Endometrium (tissue), 2 donors: ENCODE measurements around the gene DCAF11.

Experiments
- FAIRE-seq: peaks from 2 replicates; lab custom pipeline; 2012; peaks lifted over from hg19 to GRCh38; lab: Jason Lieb, UNC
- donor health status: control.
- donor health status: control.

Gene DCAF11

GRCh38 chr14:24121210-24121609, 6.6 kb downstream of the DCAF11 start:
- FAIRE-seq: no peak

DNA sequence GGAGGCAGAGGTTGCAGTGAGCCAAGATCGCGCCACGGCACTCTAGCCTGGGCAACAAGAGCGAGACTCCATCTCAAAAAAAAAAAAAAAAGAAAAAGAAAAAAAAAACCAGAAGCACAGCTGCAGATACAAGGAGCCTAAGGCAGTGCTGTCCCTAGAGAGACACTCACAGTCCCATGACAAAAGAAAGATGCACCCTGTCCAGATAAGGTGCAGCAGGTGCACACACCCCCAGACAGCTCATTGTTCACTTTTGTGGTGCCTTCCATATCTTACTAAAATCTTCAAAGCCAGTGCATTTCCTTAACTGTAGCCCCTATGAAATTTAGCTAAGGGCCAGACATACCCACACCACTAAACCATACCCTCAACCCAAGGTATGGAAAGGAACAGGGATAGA, 7.8 kb downstream of the DCAF11 start:
- FAIRE-seq: no peak

- no peak for FAIRE-seq
Measured at GRCh38 chr14:24122898-24123297, 8.3 kb downstream of the DCAF11 start.

DNA sequence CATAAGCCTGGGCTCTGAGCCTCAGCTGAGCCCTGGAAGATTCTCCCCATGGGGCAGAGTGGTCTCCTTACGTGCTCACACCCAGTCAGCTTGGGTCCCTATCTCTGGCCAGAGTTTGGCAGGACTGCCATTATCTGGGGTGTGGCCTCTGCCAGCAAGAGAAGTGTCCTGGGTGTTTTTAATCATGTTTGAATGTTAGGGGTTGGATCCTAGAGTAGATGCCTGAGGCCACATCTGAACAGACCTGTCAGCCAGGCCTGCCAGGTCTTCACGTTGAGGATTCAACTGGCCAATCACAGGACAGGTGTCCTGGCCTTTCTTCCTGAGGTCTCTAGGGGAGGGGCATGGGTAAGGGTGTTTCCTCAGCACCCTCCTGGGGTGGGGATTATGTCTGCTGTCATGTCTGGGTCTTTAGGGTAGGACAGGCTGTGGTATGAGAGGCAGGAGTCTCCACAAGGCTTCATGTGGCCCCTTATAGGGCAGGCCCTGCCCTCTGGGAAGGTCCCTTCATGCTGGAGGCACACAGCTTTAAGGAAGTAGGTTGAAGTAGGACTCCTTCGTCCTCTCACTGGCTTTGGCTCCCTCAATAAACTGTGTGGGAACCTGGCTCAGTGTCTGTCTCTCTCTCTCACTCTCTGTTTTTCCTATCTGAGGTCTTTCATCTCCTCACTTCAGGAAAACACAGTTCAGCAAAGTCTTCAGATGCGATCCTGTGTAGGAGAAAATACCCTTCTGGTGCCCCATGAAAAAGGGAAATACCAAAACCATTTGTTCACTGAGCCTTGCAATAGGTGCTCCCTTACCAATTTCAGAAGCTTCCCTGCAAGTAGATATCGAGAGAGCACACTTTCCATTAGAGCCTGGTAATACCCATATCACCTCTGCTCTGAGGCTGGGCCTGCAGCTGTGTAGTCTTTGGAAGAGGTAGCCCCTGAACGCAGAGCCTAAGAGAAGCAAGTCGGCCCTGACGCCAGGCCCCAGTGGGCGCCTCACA, 9.1 kb downstream of the DCAF11 start:
- FAIRE-seq: no peak

GRCh38 chr14:24126939-24127338, 12.4 kb downstream of the DCAF11 start:
- FAIRE-seq: no peak

DNA sequence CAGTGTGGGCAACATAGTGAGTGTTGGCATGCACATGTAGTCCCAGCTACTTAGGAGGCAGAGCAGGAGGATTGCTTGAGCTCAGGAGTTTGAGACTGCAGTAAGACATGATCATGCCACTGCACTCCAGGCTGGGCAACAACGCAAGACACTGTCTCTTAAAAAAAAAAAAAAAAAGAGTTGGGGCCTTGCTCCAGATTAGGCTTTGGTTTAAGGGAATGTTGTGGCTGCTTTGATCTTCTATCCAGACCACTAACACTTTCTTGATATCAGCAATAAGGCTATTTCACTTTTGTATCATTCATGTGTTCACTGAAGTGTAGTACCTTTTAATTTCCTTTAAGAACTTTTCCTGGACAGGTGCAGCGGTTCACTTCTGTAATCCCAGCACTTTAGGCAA, 13.1 kb downstream of the DCAF11 start:
- no peak for FAIRE-seq

GRCh38 chr14:24129410-24129998, 14.9 kb downstream of the DCAF11 start:
- no peak for FAIRE-seq

- FAIRE-seq: no peak
Measured at GRCh38 chr14:24130380-24130716, 15.8 kb downstream of the DCAF11 start, which contains the start of gene FITM1. Gene FITM1, plus strand, starts transcription at chr14:24130659. Its CDS starts 905 bp downstream, at chr14:24131564.

DNA sequence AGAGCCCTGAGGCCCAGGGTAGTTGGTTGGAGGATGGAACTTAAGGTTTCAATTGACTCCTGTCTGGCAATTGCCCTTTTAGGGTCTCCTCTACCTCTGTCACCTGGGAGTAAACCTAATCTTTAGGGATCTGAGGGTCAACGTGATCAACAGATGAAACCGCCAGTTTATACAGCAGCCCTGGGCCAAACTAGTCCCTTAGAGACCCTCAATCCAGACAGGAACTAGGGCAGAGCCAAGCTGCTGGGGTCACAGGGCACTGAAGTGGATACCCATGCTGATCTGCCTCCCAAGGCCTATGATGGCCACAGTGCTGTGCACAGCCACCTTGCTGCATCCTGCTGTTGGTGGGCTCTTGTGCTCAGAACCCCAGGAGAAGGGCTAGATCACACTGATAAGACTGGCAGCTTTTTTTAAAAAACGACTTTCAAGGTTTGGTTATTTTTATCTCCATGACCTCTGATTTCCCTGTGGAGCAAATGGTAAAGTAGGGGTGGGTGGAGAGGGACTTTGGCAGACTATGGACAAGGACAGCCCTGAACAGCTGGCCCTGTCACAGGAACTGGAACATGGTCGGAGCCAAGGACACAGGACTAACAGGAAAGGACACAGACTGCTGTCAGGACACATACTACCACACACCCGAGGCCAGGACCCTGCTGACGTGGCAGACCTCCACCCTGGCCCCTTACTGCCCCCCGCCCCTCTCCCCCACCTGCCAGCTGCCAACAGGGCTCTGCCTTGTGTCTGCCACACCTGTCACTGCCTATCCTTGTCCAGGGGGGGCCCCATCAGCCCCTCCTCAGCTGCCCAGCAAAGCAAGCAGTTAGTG, 16.4 kb downstream of the DCAF11 start:
- no peak for FAIRE-seq

DNA sequence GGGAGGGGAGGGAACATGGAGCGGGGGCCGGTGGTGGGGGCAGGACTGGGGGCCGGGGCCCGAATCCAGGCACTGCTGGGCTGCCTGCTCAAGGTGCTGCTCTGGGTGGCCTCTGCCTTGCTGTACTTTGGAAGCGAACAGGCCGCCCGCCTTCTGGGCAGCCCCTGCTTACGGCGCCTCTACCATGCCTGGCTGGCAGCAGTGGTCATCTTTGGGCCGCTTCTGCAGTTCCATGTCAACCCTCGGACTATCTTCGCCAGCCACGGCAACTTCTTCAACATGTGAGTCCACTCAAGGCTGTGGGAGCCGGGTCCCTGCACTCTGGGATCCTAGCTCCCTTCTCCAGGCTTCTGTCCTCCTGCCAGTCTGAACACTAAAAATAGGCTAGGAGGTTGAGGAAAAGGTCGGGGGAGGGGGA, 17.0 kb downstream of the DCAF11 start:
- FAIRE-seq: no peak

- no peak for FAIRE-seq
Measured at GRCh38 chr14:24132061-24132685, 17.6 kb downstream of the DCAF11 start.

GRCh38 chr14:24132976-24133375, 18.4 kb downstream of the DCAF11 start:
- FAIRE-seq: no peak

GRCh38 chr14:24133735-24134134, 19.2 kb downstream of the DCAF11 start:
- FAIRE-seq: no peak

GRCh38 chr14:24135584-24135833, 20.9 kb downstream of the DCAF11 start:
- FAIRE-seq: no peak

DNA sequence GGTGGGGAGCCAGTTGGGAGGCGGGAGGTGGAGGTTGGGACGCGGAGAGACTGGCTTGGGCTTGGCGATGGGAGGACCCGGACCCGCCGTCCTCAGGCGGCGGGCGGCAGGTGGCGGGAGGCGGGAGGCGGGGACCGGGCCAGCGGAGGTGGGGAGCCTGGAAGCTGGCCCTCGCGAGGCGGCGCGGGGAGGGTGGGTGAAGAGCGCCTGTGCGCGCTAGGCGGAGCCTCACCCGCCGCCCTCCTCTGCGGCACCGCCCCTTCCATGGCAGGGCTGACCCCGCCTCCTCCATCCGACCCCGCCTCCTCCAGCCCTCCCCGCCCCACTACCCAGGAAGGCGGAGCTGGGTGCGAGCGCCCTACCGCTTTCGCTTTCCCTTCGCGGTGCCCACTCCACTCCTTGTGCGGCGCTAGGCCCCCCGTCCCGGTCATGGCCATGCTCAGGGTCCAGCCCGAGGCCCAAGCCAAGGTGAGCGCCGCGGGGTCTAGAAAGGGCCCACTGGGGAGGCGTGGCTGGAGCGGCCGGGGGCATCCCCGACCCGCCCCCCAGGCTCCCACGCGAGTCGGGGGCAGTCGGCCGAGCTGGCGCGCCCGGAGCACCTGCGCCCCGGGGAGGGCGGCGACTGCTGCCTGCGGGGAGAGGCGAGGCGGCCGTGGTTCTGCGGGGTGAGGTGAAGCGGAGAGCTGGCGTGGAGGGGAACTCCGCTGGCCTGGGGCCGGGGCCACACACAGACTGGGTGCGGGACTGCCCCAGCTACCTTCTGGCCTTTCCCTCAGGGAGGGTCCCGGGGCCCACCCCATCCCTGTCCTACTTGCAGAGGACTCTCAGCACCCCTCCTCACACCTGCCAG, 21.5 kb downstream of the DCAF11 start, which contains the start of gene PSME1:
PSME1 (plus strand) TSS at position 361 of the 850 bp plus-strand sequence; CDS start at position 430, 69 bp downstream.
- no peak for FAIRE-seq

GRCh38 chr14:24136684-24137528, 22.3 kb downstream of the DCAF11 start:
- no peak for FAIRE-seq

- FAIRE-seq: no peak
Measured at GRCh38 chr14:24137529-24138395, 23.2 kb downstream of the DCAF11 start.

GRCh38 chr14:24138396-24139271, 24.1 kb downstream of the DCAF11 start:
- FAIRE-seq: no peak
